BE2C (cell line): ENCODE results near the gene SEL1L3.

Source experiments
- DNase-seq: peaks from one replicate; pipeline ENCODE4 v3.0.0-alpha.2; 2020
- H3K27me3 ChIP-seq: fragments of 250-450 bp; sonication (Bioruptor Pico); 2 replicates; pipeline ENCODE4 v1.5.1; 2020; ENCODE audit warnings: mild to moderate bottlenecking
- H3K36me3 ChIP-seq: fragments of 250-450 bp; sonication (Bioruptor Pico); 2 replicates; pipeline ENCODE4 v1.5.1; 2020; ENCODE audit warnings: mild to moderate bottlenecking
- H3K4me1 ChIP-seq: fragments of 250-450 bp; sonication (Bioruptor Pico); 2 replicates; pipeline ENCODE4 v1.5.1; 2020
- H3K4me3 ChIP-seq: 2 replicates; pipeline ENCODE4 v1.5.1; 2011; ENCODE audit warnings: low read depth, low read length
- H3K9me3 ChIP-seq: fragments of 250-450 bp; sonication (Bioruptor Pico); 2 replicates; pipeline ENCODE4 v1.5.1; 2020
- CTCF ChIP-seq: IDR thresholded peaks from 2 replicates; pipeline ENCODE4 v1.5.1; 2012; ENCODE audit warnings: mild to moderate bottlenecking, low read depth, low read length

The SEL1L3 gene

GRCh38 chr4:25814301-25815136, 48.3 kb downstream of the SEL1L3 start:
- DNase-seq = no peak
- Histone ChIP-seq H3K36me3 (no peaks in the 10 kb centered on the region), H3K4me1 (no peaks in the 10 kb centered on the region), H3K9me3 (no peaks in the 10 kb centered on the region), H3K4me3 (no peak overlapping the region), H3K27me3 (no peaks in the 10 kb centered on the region)
- TF ChIP-seq CTCF = no peak

- TF ChIP-seq CTCF = no peak
- Histone ChIP-seq H3K36me3 (no peaks in the 10 kb centered on the region), H3K9me3 (no peaks in the 10 kb centered on the region), H3K27me3 (no peaks in the 10 kb centered on the region), H3K4me3 (no peak overlapping the region), H3K4me1 (no peaks in the 10 kb centered on the region)
- DNase-seq = no peak
Measured at GRCh38 chr4:25813448-25814106, 49.2 kb downstream of the SEL1L3 start.

GRCh38 chr4:25811841-25812240, 50.9 kb downstream of the SEL1L3 start:
- Histone ChIP-seq H3K36me3 (no peaks in the 10 kb centered on the region), H3K4me1 (no peaks in the 10 kb centered on the region), H3K9me3 (no peaks in the 10 kb centered on the region), H3K4me3 (no peak overlapping the region), H3K27me3 (peaks cover 4% of the 10 kb centered on the region; the same call in 1 of the 2 replicates)
- DNase-seq = no peak
- TF ChIP-seq CTCF = no peak

DNA sequence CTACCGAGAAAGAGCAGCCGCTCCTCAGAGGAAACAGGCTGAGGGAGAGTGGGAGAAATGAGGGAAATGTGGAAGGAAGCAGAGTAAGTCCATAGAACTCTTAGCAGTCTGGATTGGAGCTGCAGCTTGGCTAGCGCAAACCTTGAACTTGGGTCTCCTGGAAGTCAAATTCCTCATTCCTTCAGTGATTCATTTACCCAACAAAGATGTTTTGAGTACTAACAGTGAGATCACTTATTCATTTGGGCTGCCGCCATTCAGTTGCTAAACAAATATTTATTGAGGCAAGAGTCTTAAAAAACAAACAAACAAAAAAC, 51.5 kb downstream of the SEL1L3 start:
- Histone ChIP-seq H3K36me3 (no peaks in the 10 kb centered on the region), H3K27me3 (peaks cover 4% of the 10 kb centered on the region; the same call in 1 of the 2 replicates), H3K4me3 (no peak overlapping the region), H3K9me3 (no peaks in the 10 kb centered on the region), H3K4me1 (no peaks in the 10 kb centered on the region)
- no peak for DNase-seq
- no peak for TF ChIP-seq CTCF

DNA sequence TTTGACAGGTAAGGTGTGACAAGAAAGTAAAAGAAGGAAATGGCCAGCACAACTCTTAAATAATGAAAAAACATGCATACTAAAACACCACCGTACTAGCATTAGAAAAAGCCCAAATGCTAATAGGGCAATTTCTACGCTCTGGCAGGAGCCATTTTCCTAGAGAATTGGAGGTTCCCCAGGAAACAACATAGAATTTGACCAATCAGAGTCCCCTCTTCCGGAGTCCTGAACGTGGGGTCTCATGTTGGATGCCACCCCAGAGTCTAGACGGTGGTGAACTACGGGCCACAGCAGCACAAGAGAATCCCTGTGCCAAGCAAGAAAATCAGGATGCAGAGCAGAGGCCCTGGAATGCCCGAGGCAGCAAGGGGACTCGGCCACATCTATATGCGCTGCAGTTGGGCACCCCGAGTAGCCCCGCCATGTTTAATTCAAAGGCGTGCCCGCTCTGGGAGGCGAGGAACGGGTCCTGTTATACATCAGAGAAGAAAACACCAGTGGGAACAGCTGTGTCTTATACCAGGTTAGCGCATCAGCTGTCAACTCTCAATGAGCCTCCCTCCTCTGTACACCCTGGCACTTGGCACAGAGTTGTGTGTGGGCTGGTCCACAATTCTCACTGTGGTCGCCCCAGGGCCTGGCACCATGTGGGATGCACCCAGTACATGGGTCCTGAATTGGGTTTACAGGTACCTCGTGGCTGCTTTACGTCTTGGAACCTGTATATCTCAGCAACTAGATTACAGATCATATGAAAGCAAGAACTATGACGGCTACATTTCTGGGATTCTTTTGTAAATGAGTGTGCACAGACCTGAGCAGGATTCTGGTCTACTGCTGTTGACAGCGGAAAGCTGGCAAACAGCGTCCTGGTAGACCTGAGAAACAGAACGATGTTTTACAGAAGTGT, 52.1 kb downstream of the SEL1L3 start:
- H3K27me3 ChIP-seq = peaks cover 4% of the 10 kb centered on the region; the same call in 1 of the 2 replicates
- no peaks in the 10 kb centered on the region for H3K36me3 ChIP-seq
- DNase-seq = no peak
- TF ChIP-seq CTCF = no peak
- no peaks in the 10 kb centered on the region for H3K4me1 ChIP-seq
- H3K9me3 ChIP-seq = no peaks in the 10 kb centered on the region
- H3K4me3 ChIP-seq = no peak overlapping the region
